ENCODE data around the gene AFF3. TPM values are rescaled to one million over a fixed set of nuclear protein-coding genes. Genes with fewer than 3 reads are reported as not detected.

Gene AFF3
- total and polyA plus RNA-seq, 9 donors, result 2.4 to 7.2 (median 3.7) TPM

- peak; percentile 40 for DNase-seq
- Histone ChIP-seq H3K4me1 (ENCODE audit: control insufficient read depth, insufficient read depth, low read length) (peaks cover 31% of the 10 kb centered on the region), H3K27ac (ENCODE audit: low read length) (no peak overlapping the region), H3K9me3 (replicated peaks; ENCODE audit: control insufficient read depth, low read depth, low read length) (no peaks in the 10 kb centered on the region), H3K36me3 (ENCODE audit: control insufficient read depth, insufficient read depth, low read length) (no peaks in the 10 kb centered on the region), H3K27me3 (ENCODE audit: control insufficient read depth, insufficient read depth, low read length) (peaks cover 2% of the 10 kb centered on the region), H3K4me3 (ENCODE audit: low read length) (no peak overlapping the region)
- WGBS (ENCODE audit: insufficient coverage), result 70% methylated on average over 4 of the region's 11 CpGs
These were observed 447.1 kb downstream of the AFF3 start for GRCh38 chr2:99695130-99695943.

- Histone ChIP-seq H3K4me1 (ENCODE audit: control insufficient read depth, insufficient read depth, low read length) (peaks cover 36% of the 10 kb centered on the region), H3K27me3 (ENCODE audit: control insufficient read depth, insufficient read depth, low read length) (peaks cover 2% of the 10 kb centered on the region), H3K27ac (ENCODE audit: low read length) (no peak overlapping the region), H3K4me3 (ENCODE audit: low read length) (no peak overlapping the region), H3K9me3 (replicated peaks; ENCODE audit: control insufficient read depth, low read depth, low read length) (no peaks in the 10 kb centered on the region), H3K36me3 (ENCODE audit: control insufficient read depth, insufficient read depth, low read length) (no peaks in the 10 kb centered on the region)
- no peak for DNase-seq
- WGBS (ENCODE audit: insufficient coverage), result 100% methylated on average over 2 of the region's 7 CpGs
These were observed 448.1 kb downstream of the AFF3 start for GRCh38 chr2:99694331-99694730.

GRCh38 chr2:99692785-99693184 is 449.6 kb downstream of the AFF3 start:
- Histone ChIP-seq H3K4me1 (ENCODE audit: control insufficient read depth, insufficient read depth, low read length) (peaks cover 45% of the 10 kb centered on the region), H3K36me3 (ENCODE audit: control insufficient read depth, insufficient read depth, low read length) (no peaks in the 10 kb centered on the region), H3K27me3 (ENCODE audit: control insufficient read depth, insufficient read depth, low read length) (peaks cover 2% of the 10 kb centered on the region), H3K9me3 (replicated peaks; ENCODE audit: control insufficient read depth, low read depth, low read length) (no peaks in the 10 kb centered on the region), H3K27ac (ENCODE audit: low read length) (no peak overlapping the region), H3K4me3 (ENCODE audit: low read length) (no peak overlapping the region)
- no peak for DNase-seq
- no CpG with 5 or more reads among the region's 1 CpG for WGBS (ENCODE audit: insufficient coverage)

GRCh38 chr2:99691926-99692325 is 450.5 kb downstream of the AFF3 start:
- WGBS (ENCODE audit: insufficient coverage), result 33% methylated on average over 1 of the region's 4 CpGs
- Histone ChIP-seq H3K27me3 (ENCODE audit: control insufficient read depth, insufficient read depth, low read length) (peaks cover 2% of the 10 kb centered on the region), H3K36me3 (ENCODE audit: control insufficient read depth, insufficient read depth, low read length) (no peaks in the 10 kb centered on the region), H3K27ac (ENCODE audit: low read length) (peak overlapping the region; percentile 10), H3K4me3 (ENCODE audit: low read length) (no peak overlapping the region), H3K9me3 (replicated peaks; ENCODE audit: control insufficient read depth, low read depth, low read length) (no peaks in the 10 kb centered on the region), H3K4me1 (ENCODE audit: control insufficient read depth, insufficient read depth, low read length) (peaks cover 45% of the 10 kb centered on the region)
- DNase-seq, result peak; percentile 73

- Histone ChIP-seq H3K9me3 (replicated peaks; ENCODE audit: control insufficient read depth, low read depth, low read length) (no peaks in the 10 kb centered on the region), H3K27ac (ENCODE audit: low read length) (peak overlapping the region; percentile 54), H3K36me3 (ENCODE audit: control insufficient read depth, insufficient read depth, low read length) (no peaks in the 10 kb centered on the region), H3K27me3 (ENCODE audit: control insufficient read depth, insufficient read depth, low read length) (peaks cover under 1% of the 10 kb centered on the region), H3K4me3 (ENCODE audit: low read length) (no peak overlapping the region), H3K4me1 (ENCODE audit: control insufficient read depth, insufficient read depth, low read length) (peaks cover 38% of the 10 kb centered on the region)
- 22% methylated on average over 1 of the region's 3 CpGs for WGBS (ENCODE audit: insufficient coverage)
- DNase-seq, result peak; percentile 76
These were observed 453.1 kb downstream of the AFF3 start for GRCh38 chr2:99689145-99689742.

GRCh38 chr2:99688699-99689098 is 453.7 kb downstream of the AFF3 start:
- 66% methylated on average over 6 of the region's 6 CpGs for WGBS (ENCODE audit: insufficient coverage)
- Histone ChIP-seq H3K27ac (ENCODE audit: low read length) (no peak overlapping the region), H3K36me3 (ENCODE audit: control insufficient read depth, insufficient read depth, low read length) (no peaks in the 10 kb centered on the region), H3K27me3 (ENCODE audit: control insufficient read depth, insufficient read depth, low read length) (no peaks in the 10 kb centered on the region), H3K9me3 (replicated peaks; ENCODE audit: control insufficient read depth, low read depth, low read length) (no peaks in the 10 kb centered on the region), H3K4me1 (ENCODE audit: control insufficient read depth, insufficient read depth, low read length) (peaks cover 38% of the 10 kb centered on the region), H3K4me3 (ENCODE audit: low read length) (no peak overlapping the region)
- no peak for DNase-seq

- Histone ChIP-seq H3K4me1 (ENCODE audit: control insufficient read depth, insufficient read depth, low read length) (peaks cover 3% of the 10 kb centered on the region), H3K27me3 (ENCODE audit: control insufficient read depth, insufficient read depth, low read length) (no peaks in the 10 kb centered on the region), H3K9me3 (replicated peaks; ENCODE audit: control insufficient read depth, low read depth, low read length) (no peaks in the 10 kb centered on the region), H3K4me3 (ENCODE audit: low read length) (no peak overlapping the region), H3K36me3 (ENCODE audit: control insufficient read depth, insufficient read depth, low read length) (no peaks in the 10 kb centered on the region), H3K27ac (ENCODE audit: low read length) (no peak overlapping the region)
- no peak for DNase-seq
- WGBS (ENCODE audit: insufficient coverage), result 83% methylated on average over 3 of the region's 6 CpGs
These were observed 459.9 kb downstream of the AFF3 start for GRCh38 chr2:99682275-99683060.

- no CpG with 5 or more reads among the region's 1 CpG for WGBS (ENCODE audit: insufficient coverage)
- Histone ChIP-seq H3K4me1 (ENCODE audit: control insufficient read depth, insufficient read depth, low read length) (peaks cover 3% of the 10 kb centered on the region), H3K36me3 (ENCODE audit: control insufficient read depth, insufficient read depth, low read length) (no peaks in the 10 kb centered on the region), H3K27ac (ENCODE audit: low read length) (no peak overlapping the region), H3K9me3 (replicated peaks; ENCODE audit: control insufficient read depth, low read depth, low read length) (no peaks in the 10 kb centered on the region), H3K4me3 (ENCODE audit: low read length) (no peak overlapping the region), H3K27me3 (ENCODE audit: control insufficient read depth, insufficient read depth, low read length) (no peaks in the 10 kb centered on the region)
- no peak for DNase-seq
These were observed 461.4 kb downstream of the AFF3 start for GRCh38 chr2:99680946-99681345.

- Histone ChIP-seq H3K36me3 (ENCODE audit: control insufficient read depth, insufficient read depth, low read length) (no peaks in the 10 kb centered on the region), H3K4me1 (ENCODE audit: control insufficient read depth, insufficient read depth, low read length) (peaks cover 3% of the 10 kb centered on the region), H3K4me3 (ENCODE audit: low read length) (no peak overlapping the region), H3K27me3 (ENCODE audit: control insufficient read depth, insufficient read depth, low read length) (no peaks in the 10 kb centered on the region), H3K27ac (ENCODE audit: low read length) (no peak overlapping the region), H3K9me3 (replicated peaks; ENCODE audit: control insufficient read depth, low read depth, low read length) (no peaks in the 10 kb centered on the region)
- DNase-seq, result no peak
These were observed 462.9 kb downstream of the AFF3 start for GRCh38 chr2:99679518-99679917.

GRCh38 chr2:99678625-99679024 is 463.8 kb downstream of the AFF3 start:
- no peak for DNase-seq
- Histone ChIP-seq H3K4me1 (ENCODE audit: control insufficient read depth, insufficient read depth, low read length) (no peaks in the 10 kb centered on the region), H3K36me3 (ENCODE audit: control insufficient read depth, insufficient read depth, low read length) (no peaks in the 10 kb centered on the region), H3K27ac (ENCODE audit: low read length) (no peak overlapping the region), H3K9me3 (replicated peaks; ENCODE audit: control insufficient read depth, low read depth, low read length) (no peaks in the 10 kb centered on the region), H3K4me3 (ENCODE audit: low read length) (no peak overlapping the region), H3K27me3 (ENCODE audit: control insufficient read depth, insufficient read depth, low read length) (no peaks in the 10 kb centered on the region)
- WGBS (ENCODE audit: insufficient coverage), result 29% methylated on average over 1 of the region's 4 CpGs

All from muscle of leg (tissue), 11 donors.